ENCODE measurements around the gene ZNF518A. TPM values are rescaled to one million over a fixed set of nuclear protein-coding genes. Genes with fewer than 3 reads are reported as not detected.

ZNF518A gene
- total RNA-seq, 1 experiment from 2014 or later: 36.2 TPM

GRCh38 chr10:96130326-96130995 is 364 bp downstream of the ZNF518A start:
- H3K9ac ChIP-seq (ENCODE audit: extremely low read depth, insufficient read length, low read length): peak overlapping the region; percentile 95
- H3K79me1 ChIP-seq (ENCODE audit: insufficient read depth, low read depth, low read length, poor library complexity, severe bottlenecking): no peaks in the 10 kb centered on the region
- Mint-ChIP-seq H3K27me3 (ENCODE audit: low read depth) (peaks cover 11% of the 10 kb centered on the region), H3K4me1 (peaks cover 17 to 20% of the 10 kb centered on the region in 2 experiments), H3K9me3 (no peaks in the 10 kb centered on the region), H3K4me3 (peak overlapping the region; percentile 96), H3K36me3 (ENCODE audit: insufficient read depth in 1 of 3, low read depth in 3 of 3) (peaks cover 5 to 36% (median 30%) of the 10 kb centered on the region in 3 experiments; a peak in 6 of 7 replicates), H3K27ac (peak overlapping the region; percentile 100)
- no peak overlapping the region for H2BK12ac ChIP-seq (ENCODE audit: insufficient read length, low read depth, low read length)
- H2AFZ ChIP-seq (ENCODE audit: low read length): no peak overlapping the region
- no peaks in the 10 kb centered on the region for H3K4me1 ChIP-seq (ENCODE audit: insufficient read depth, low read length)
- peak overlapping the region; percentile 47 for H3K56ac ChIP-seq (ENCODE audit: insufficient read length, low read depth, low read length)
- no peak overlapping the region for H2BK15ac ChIP-seq (ENCODE audit: low read depth, low read length)
- no peak overlapping the region for H2BK5ac ChIP-seq (ENCODE audit: insufficient read length, low read length)
- H3K23me2 ChIP-seq (ENCODE audit: insufficient read length, low read depth, low read length, poor library complexity, severe bottlenecking): peaks cover 4% of the 10 kb centered on the region
- H2BK20ac ChIP-seq (ENCODE audit: low read depth, low read length, poor library complexity, severe bottlenecking): no peak overlapping the region
- peak overlapping the region; percentile 53 for H2BK120ac ChIP-seq (ENCODE audit: low read depth, low read length, poor library complexity, severe bottlenecking)
- H2AK5ac ChIP-seq (ENCODE audit: insufficient read length, low read length): no peak overlapping the region
- H3K4ac ChIP-seq (ENCODE audit: low read depth, low read length): no peak overlapping the region
- peak overlapping the region; percentile 85 for H3K4me2 ChIP-seq (ENCODE audit: insufficient read depth, insufficient read length, low read length)
- H3K14ac ChIP-seq (ENCODE audit: insufficient read depth, low read length): peak overlapping the region; percentile 99; the same call in 1 of the 2 replicates
- H3K27ac ChIP-seq (ENCODE audit: insufficient read length, low read depth, low read length): peak overlapping the region; percentile 93
- H4K91ac ChIP-seq (ENCODE audit: insufficient read length, low read depth, low read length): peak overlapping the region; percentile 16
- no peaks in the 10 kb centered on the region for H4K20me1 ChIP-seq (ENCODE audit: control insufficient read depth, insufficient read depth, insufficient read length)
- no peaks in the 10 kb centered on the region for H3K27me3 ChIP-seq (ENCODE audit: insufficient read depth, low read length)
- no CpG with 5 or more reads among the region's 42 CpGs for WGBS (ENCODE audit: extremely low coverage, insufficient read length, low lambda C conversion rate)
- no peak overlapping the region for H3T11ph ChIP-seq (ENCODE audit: low read length)
- H4K8ac ChIP-seq (replicated peaks; ENCODE audit: insufficient read length, low read depth, low read length): no peak overlapping the region
- H4K5ac ChIP-seq (ENCODE audit: insufficient read length, low read depth, low read length): no peak overlapping the region
- peak overlapping the region; percentile 98 for H3K18ac ChIP-seq (ENCODE audit: insufficient read length, low read depth, low read length)
- no peaks in the 10 kb centered on the region for H3K9me3 ChIP-seq (ENCODE audit: control insufficient read depth, low read depth, low read length)
- no peaks in the 10 kb centered on the region; the same call in 1 of the 2 replicates for H3K79me2 ChIP-seq (ENCODE audit: insufficient read depth, low read length)
- DNase-seq: peak; percentile 87
- no peak for TF ChIP-seq CTCF (conservative IDR thresholded peaks at IDR 0.05)
- no peak overlapping the region for H3K23ac ChIP-seq (ENCODE audit: insufficient read length, low read depth, low read length)
